ENCODE data around the gene TBC1D1.
A peak's percentile ranks its signal among the peaks of the same experiment; 100 is the strongest.

Gene TBC1D1

GRCh38 chr4:38092701-38093100, 201.8 kb downstream of the TBC1D1 start:
- in situ Hi-C loops (cut with HindIII; ENCODE audit: low sequenced_read_pairs), result loop anchor here (25.0 kb wide), 1 partner anchor 220 kb away; no protein-coding TSS in a partner anchor
- no peak for DNase-seq (ENCODE audit: low read depth)
- no peak for TF ChIP-seq CTCF (IDR thresholded peaks at IDR 0.05; ENCODE audit: low read depth, low read length, missing control alignments)
- H3K4me3 ChIP-seq (ENCODE audit: low read depth, low read length), result no peak overlapping the region

- H3K4me3 ChIP-seq (ENCODE audit: low read depth, low read length), result no peak overlapping the region
- DNase-seq (ENCODE audit: low read depth), result no peak
- TF ChIP-seq CTCF (IDR thresholded peaks at IDR 0.05; ENCODE audit: low read depth, low read length, missing control alignments), result no peak
- in situ Hi-C loops (cut with HindIII; ENCODE audit: low sequenced_read_pairs), result loop anchor here (25.0 kb wide), 1 partner anchor 218 kb away; no protein-coding TSS in a partner anchor
Measured at GRCh38 chr4:38094419-38094818, 203.5 kb downstream of the TBC1D1 start.

GRCh38 chr4:38095691-38096090, 204.8 kb downstream of the TBC1D1 start:
- H3K4me3 ChIP-seq (ENCODE audit: low read depth, low read length), result no peak overlapping the region
- DNase-seq (ENCODE audit: low read depth), result no peak
- TF ChIP-seq CTCF (IDR thresholded peaks at IDR 0.05; ENCODE audit: low read depth, low read length, missing control alignments), result no peak
- in situ Hi-C loops (cut with HindIII; ENCODE audit: low sequenced_read_pairs), result loop anchor here (25.0 kb wide), 1 partner anchor 217 kb away; no protein-coding TSS in a partner anchor

GRCh38 chr4:38097818-38098217, 206.9 kb downstream of the TBC1D1 start:
- DNase-seq (ENCODE audit: low read depth), result no peak
- no peak for TF ChIP-seq CTCF (IDR thresholded peaks at IDR 0.05; ENCODE audit: low read depth, low read length, missing control alignments)
- in situ Hi-C loops (cut with HindIII; ENCODE audit: low sequenced_read_pairs), result loop anchor here (25.0 kb wide), 1 partner anchor 214 kb away; no protein-coding TSS in a partner anchor
- no peak overlapping the region for H3K4me3 ChIP-seq (ENCODE audit: low read depth, low read length)

- no peak for DNase-seq (ENCODE audit: low read depth)
- no peak overlapping the region for H3K4me3 ChIP-seq (ENCODE audit: low read depth, low read length)
- in situ Hi-C loops (cut with HindIII; ENCODE audit: low sequenced_read_pairs), result loop anchor here (25.0 kb wide), 1 partner anchor 213 kb away; no protein-coding TSS in a partner anchor
- no peak for TF ChIP-seq CTCF (IDR thresholded peaks at IDR 0.05; ENCODE audit: low read depth, low read length, missing control alignments)
Measured at GRCh38 chr4:38099020-38099600, 208.2 kb downstream of the TBC1D1 start.

- no peak overlapping the region for H3K4me3 ChIP-seq (ENCODE audit: low read depth, low read length)
- no peak for TF ChIP-seq CTCF (IDR thresholded peaks at IDR 0.05; ENCODE audit: low read depth, low read length, missing control alignments)
- in situ Hi-C loops (cut with HindIII; ENCODE audit: low sequenced_read_pairs), result loop anchor here (25.0 kb wide), 1 partner anchor 212 kb away; no protein-coding TSS in a partner anchor
- DNase-seq (ENCODE audit: low read depth), result peak; percentile 53
Measured at GRCh38 chr4:38099908-38100407, 209.1 kb downstream of the TBC1D1 start.

Data from astrocyte of the cerebellum (primary cell).